HG03280 (cell line): Measurements from ENCODE around the gene DOLK.
"Not testable (repeated sequence)": the region's sequence is repeated elsewhere in the genome, so short reads cannot be mapped to it uniquely, and the experiment has no call there.

Experiments
- ATAC-seq: cut with Tn5 transposase; IDR thresholded peaks from one replicate; pipeline ENCODE4 v1.9.1; 2021; ENCODE audit warnings: mild to moderate bottlenecking, moderate library complexity; ENCODE audit not compliant: unreplicated experiment

Gene DOLK

GRCh38 chr9:128947527-128948301, at the start of gene DOLK, which contains the start of gene NUP188:
TSS of gene DOLK (minus strand) at chr9:128947603. CDS start at chr9:128947303, 300 bp downstream.
TSS of gene NUP188 (plus strand) at chr9:128947699. CDS start at chr9:128947720, 21 bp downstream.
- peak; percentile 72 for ATAC-seq

- ATAC-seq = no peak
Measured at GRCh38 chr9:128995791-128996190, 48.4 kb upstream of the DOLK start.

GRCh38 chr9:128992995-128993394, 45.6 kb upstream of the DOLK start:
- no peak for ATAC-seq

GRCh38 chr9:128987805-128988204, 40.4 kb upstream of the DOLK start:
- ATAC-seq = no peak

GRCh38 chr9:128986671-128987070, 39.3 kb upstream of the DOLK start:
- ATAC-seq = no peak

GRCh38 chr9:128983536-128983935, 36.1 kb upstream of the DOLK start:
- ATAC-seq = no peak

- no peak for ATAC-seq
Measured at GRCh38 chr9:128979111-128979510, 31.7 kb upstream of the DOLK start.

- no peak for ATAC-seq
Measured at GRCh38 chr9:128972956-128973355, 25.6 kb upstream of the DOLK start.

GRCh38 chr9:128969491-128969890, 22.1 kb upstream of the DOLK start:
- no peak for ATAC-seq

- ATAC-seq = not testable (repeated sequence)
Measured at GRCh38 chr9:128961403-128961802, 14.0 kb upstream of the DOLK start.

GRCh38 chr9:128947277-128947526, 201 bp downstream of the DOLK start:
- no peak for ATAC-seq

- peak; percentile 16 for ATAC-seq
Measured at GRCh38 chr9:128946571-128947276, 679 bp downstream of the DOLK start.

GRCh38 chr9:128945798-128946501, 1.5 kb downstream of the DOLK start:
- ATAC-seq = no peak

- not testable (repeated sequence) for ATAC-seq
Measured at GRCh38 chr9:128944966-128945365, 2.4 kb downstream of the DOLK start.

- ATAC-seq = no peak
Measured at GRCh38 chr9:128943832-128944620, 3.4 kb downstream of the DOLK start.

- no peak for ATAC-seq
Measured at GRCh38 chr9:128940946-128941755, 6.3 kb downstream of the DOLK start.

GRCh38 chr9:128940271-128940921, 7.0 kb downstream of the DOLK start:
- ATAC-seq = no peak

- ATAC-seq = no peak
Measured at GRCh38 chr9:128937310-128938165, 9.9 kb downstream of the DOLK start.
